Measurements from ENCODE around the gene ARL6IP5.

ARL6IP5 gene

DNA sequence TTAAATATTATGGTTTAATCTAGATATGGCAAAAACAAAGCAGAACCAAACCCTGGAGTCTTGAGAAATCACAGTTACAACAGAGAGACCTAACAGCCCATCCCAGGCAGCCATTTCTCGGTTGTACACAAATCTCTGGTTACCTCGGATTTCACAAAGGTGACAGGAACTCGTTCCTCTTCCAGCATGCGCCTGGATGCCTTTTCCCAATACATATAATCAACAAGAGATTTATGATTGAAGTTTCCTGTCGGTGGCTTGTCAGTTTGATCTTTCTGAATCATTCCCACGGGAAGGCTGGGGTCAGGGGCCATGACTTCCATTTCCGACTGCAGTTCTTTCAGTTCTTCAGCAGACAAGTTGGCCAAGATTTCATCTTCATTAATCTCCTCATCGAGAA is 37.2 kb downstream of the ARL6IP5 start:
- intact Hi-C loops (cut with DNase I; ENCODE audit: low total_unique reads): no loop called here
- TF ChIP-seq, protein P1, sequence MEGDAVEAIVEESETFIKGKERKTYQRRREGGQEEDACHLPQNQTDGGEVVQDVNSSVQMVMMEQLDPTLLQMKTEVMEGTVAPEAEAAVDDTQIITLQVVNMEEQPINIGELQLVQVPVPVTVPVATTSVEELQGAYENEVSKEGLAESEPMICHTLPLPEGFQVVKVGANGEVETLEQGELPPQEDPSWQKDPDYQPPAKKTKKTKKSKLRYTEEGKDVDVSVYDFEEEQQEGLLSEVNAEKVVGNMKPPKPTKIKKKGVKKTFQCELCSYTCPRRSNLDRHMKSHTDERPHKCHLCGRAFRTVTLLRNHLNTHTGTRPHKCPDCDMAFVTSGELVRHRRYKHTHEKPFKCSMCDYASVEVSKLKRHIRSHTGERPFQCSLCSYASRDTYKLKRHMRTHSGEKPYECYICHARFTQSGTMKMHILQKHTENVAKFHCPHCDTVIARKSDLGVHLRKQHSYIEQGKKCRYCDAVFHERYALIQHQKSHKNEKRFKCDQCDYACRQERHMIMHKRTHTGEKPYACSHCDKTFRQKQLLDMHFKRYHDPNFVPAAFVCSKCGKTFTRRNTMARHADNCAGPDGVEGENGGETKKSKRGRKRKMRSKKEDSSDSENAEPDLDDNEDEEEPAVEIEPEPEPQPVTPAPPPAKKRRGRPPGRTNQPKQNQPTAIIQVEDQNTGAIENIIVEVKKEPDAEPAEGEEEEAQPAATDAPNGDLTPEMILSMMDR (IDR thresholded peaks at IDR 0.05): no peak
- no peak overlapping the region for H3K27ac ChIP-seq
- no peak for DNase-seq
- H3K4me3 ChIP-seq: no peak overlapping the region
- H3K9me3 ChIP-seq: no peaks in the 10 kb centered on the region
- H3K36me3 ChIP-seq: no peaks in the 10 kb centered on the region
- H3K4me1 ChIP-seq: peaks cover 0 to 12% (median 0%) of the 10 kb centered on the region in 4 donors
- peaks cover 0 to 4% of the 10 kb centered on the region in 2 donors for H3K27me3 ChIP-seq

DNA sequence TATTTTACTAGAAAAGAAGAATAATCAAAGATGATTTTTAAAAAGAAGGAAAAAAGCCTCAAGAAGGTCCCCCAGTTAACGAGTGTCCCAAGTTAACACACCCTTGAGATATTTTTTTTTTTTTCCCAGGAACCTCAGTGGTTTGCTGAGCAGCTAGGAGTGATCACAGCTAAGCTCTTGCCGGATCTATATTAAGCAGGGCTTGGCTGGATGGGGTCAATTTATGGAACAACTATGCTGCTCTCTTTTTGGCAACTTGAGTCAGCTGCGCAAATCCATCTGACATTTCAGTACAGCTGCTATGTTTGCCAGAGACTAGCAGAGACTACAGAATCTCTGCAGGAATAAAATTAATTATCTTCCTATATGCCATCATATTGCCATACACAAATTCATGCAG is 37.7 kb downstream of the ARL6IP5 start, which contains the start of gene LMOD3:
Gene LMOD3, minus strand, starts transcription at position 193 of the 400 bp plus-strand sequence. CDS start 209 bp downstream, outside the sequence.
- TF ChIP-seq, protein P1 (IDR thresholded peaks at IDR 0.05): no peak
- peaks cover 0 to 4% of the 10 kb centered on the region in 2 donors for H3K27me3 ChIP-seq
- H3K27ac ChIP-seq: no peak within 1 kb of the TSS
- intact Hi-C loops (cut with DNase I; ENCODE audit: low total_unique reads): no loop called here
- no peak for DNase-seq
- no peak within 1 kb of the TSS for H3K4me3 ChIP-seq
- no peaks in the 10 kb centered on the region for H3K36me3 ChIP-seq
- no peaks in the 10 kb centered on the region for H3K9me3 ChIP-seq
- peaks cover 0 to 12% (median 0%) of the 10 kb centered on the region in 4 donors for H3K4me1 ChIP-seq

DNA sequence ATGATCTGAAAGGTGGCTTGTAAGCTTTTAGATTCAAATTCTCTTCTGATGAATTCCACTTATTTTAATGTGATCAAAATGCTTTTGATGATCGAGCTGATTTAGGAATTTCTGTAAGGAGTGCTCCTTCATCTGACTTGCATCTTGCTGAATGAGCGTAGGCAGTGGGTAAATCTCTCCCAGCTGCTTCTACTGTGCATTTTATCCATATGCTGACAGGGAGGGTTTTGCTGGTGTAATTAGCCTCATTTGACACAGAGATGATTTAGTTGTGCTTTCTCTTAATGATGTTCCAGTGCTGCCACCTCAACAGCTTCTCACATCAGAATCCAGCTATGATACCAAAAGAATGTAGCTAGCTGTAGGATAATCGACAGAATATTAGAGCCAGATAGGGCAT is 41.5 kb downstream of the ARL6IP5 start:
- Histone ChIP-seq H3K9me3 (no peaks in the 10 kb centered on the region), H3K27ac (no peak overlapping the region), H3K4me1 (peaks cover 0 to 10% (median 0%) of the 10 kb centered on the region in 4 donors), H3K36me3 (no peaks in the 10 kb centered on the region), H3K27me3 (peaks cover 0 to 4% of the 10 kb centered on the region in 2 donors), H3K4me3 (no peak overlapping the region)
- no peak for DNase-seq
- TF ChIP-seq, protein P1 (IDR thresholded peaks at IDR 0.05): no peak
- intact Hi-C loops (cut with DNase I; ENCODE audit: low total_unique reads): no loop called here

DNA sequence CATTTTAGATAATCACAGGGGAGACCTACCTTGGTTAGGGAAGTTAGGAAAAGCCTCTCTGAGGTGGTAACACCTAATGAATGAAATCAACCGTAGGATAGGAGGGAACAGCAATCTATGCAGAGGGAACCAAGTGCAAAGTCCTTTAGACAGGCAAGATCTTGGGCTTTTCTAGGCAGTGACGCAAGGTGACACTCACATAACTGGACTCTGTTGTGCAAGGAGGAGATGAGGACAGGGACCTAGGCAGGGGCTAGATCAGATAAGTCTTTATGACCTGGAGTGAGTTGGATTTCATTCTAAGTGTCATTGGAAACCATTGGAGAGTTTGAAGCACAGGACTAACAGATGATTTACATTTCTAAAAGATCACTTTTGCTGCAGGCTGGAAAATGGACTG is 42.3 kb downstream of the ARL6IP5 start:
- DNase-seq: no peak
- Histone ChIP-seq H3K36me3 (no peaks in the 10 kb centered on the region), H3K4me3 (no peak overlapping the region), H3K4me1 (peaks cover 0 to 8% (median 0%) of the 10 kb centered on the region in 4 donors), H3K27ac (no peak overlapping the region), H3K9me3 (no peaks in the 10 kb centered on the region), H3K27me3 (peaks cover 0 to 4% of the 10 kb centered on the region in 2 donors)
- TF ChIP-seq, protein P1 (IDR thresholded peaks at IDR 0.05): no peak
- intact Hi-C loops (cut with DNase I; ENCODE audit: low total_unique reads): no loop called here

DNA sequence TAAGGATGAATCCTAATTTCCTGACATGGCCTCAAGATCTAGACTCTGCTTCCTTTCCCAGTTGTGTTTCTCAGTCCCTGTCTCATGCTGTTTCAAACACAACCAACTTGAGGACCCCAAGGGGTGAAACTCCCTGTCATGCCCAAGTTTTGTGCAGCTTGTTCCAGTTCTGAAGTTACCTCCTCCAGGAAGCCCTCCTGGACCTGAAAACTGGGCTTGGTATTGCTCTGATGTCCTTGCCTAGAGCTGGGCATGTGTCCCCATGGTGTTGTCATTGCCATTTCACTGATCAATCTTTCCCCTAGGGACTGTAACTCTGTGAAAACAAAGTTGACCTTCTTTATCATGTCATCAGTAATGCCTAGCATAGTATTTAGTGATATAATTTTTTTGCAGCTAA is 43.8 kb downstream of the ARL6IP5 start:
- Histone ChIP-seq H3K4me1 (no peaks in the 10 kb centered on the region), H3K36me3 (no peaks in the 10 kb centered on the region), H3K9me3 (no peaks in the 10 kb centered on the region), H3K27ac (no peak overlapping the region), H3K4me3 (no peak overlapping the region), H3K27me3 (peaks cover 0 to 4% of the 10 kb centered on the region in 2 donors)
- intact Hi-C loops (cut with DNase I; ENCODE audit: low total_unique reads): no loop called here
- no peak for DNase-seq
- TF ChIP-seq, protein P1 (IDR thresholded peaks at IDR 0.05): no peak

DNA sequence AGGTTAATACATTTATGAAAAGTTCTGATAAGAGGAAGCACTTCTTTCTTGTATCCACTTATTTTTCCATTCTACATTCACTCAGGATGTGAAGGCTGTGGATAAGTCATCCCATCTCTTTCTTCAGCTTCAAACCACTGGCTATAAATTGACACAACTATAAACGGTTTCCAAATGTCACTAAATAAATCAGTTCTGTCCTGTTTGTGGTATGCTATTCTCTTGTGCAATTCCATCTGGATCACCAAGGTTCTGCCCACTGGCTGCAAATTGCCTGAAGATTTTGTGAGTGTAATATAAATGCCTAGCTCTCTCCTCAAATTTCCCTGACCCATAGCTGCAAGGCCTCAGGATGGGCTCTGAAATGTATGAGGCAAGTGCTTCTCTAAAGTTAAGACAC is 44.8 kb downstream of the ARL6IP5 start:
- DNase-seq: no peak
- TF ChIP-seq, protein P1 (IDR thresholded peaks at IDR 0.05): no peak

More for the DNA sequence above, 44.8 kb downstream of the ARL6IP5 start:
- Histone ChIP-seq H3K4me3 (no peak overlapping the region), H3K27ac (no peak overlapping the region), H3K9me3 (no peaks in the 10 kb centered on the region), H3K4me1 (no peaks in the 10 kb centered on the region), H3K36me3 (no peaks in the 10 kb centered on the region), H3K27me3 (peaks cover 0 to 4% of the 10 kb centered on the region in 2 donors)
- intact Hi-C loops (cut with DNase I; ENCODE audit: low total_unique reads): no loop called here
